Esophagus (tissue), 2 donors: ENCODE measurements around the gene SLC39A10. TPM values are rescaled to one million over a fixed set of nuclear protein-coding genes. Genes with fewer than 3 reads are reported as not detected.

Experiments
- H3K27ac ChIP-seq, 2 donors: one replicate each; pipeline ENCODE4 v1.5.1; 2013; ENCODE audit warnings: low read depth in 2 of 2, mild to moderate bottlenecking in 2 of 2, inconsistent platforms in 1 of 2, low read length in 1 of 2, moderate library complexity in 1 of 2
- H3K27me3 ChIP-seq, 2 donors: one replicate each; pipeline ENCODE4 v1.6.1; 2013; ENCODE audit warnings: low read length in 2 of 2, control low read depth in 1 of 2, mild to moderate bottlenecking in 1 of 2; ENCODE audit not compliant: insufficient read depth in 2 of 2, control insufficient read depth in 1 of 2
- H3K36me3 ChIP-seq, 2 donors: one replicate each; pipeline ENCODE4 v1.6.1; 2013; ENCODE audit warnings: low read length in 1 of 2; ENCODE audit not compliant: control insufficient read depth in 2 of 2, insufficient read depth in 2 of 2
- H3K4me1 ChIP-seq, 2 donors: one replicate each; pipeline ENCODE4 v1.6.1; 2013; ENCODE audit warnings: low read length in 1 of 2; ENCODE audit not compliant: control insufficient read depth in 2 of 2, insufficient read depth in 2 of 2
- H3K4me3 ChIP-seq, 2 donors: one replicate each; pipeline ENCODE4 v1.5.1; 2013; ENCODE audit warnings: low read length in 2 of 2, mild to moderate bottlenecking in 2 of 2, low read depth in 1 of 2, moderate library complexity in 1 of 2
- H3K9me3 ChIP-seq, 2 donors: one replicate each; pipeline ENCODE4 v1.6.1; 2013; ENCODE audit warnings: mild to moderate bottlenecking in 2 of 2, low read depth in 1 of 2, low read length in 1 of 2, moderate library complexity in 1 of 2; ENCODE audit not compliant: control insufficient read depth in 2 of 2, insufficient read depth in 1 of 2
- WGBS, 2 donors: extraction: QIAGEN DNeasy Blood & Tissue Kit; methylation state at CpG; one replicate each; pipeline ENCODE4 v1.1.7; 2013; 5-methylcytosine and 5-hydroxymethylcytosine counted together
- polyA plus RNA-seq, 2 donors: library from polyadenylated mRNA; stranded (reverse); fragments of 200-250 nt; gene quantifications; one replicate each; pipeline ENCODE4 v1.2.3, GENCODE V29; 2013
- donor health status: healthy with polysubstance abuse.
- donor health status: Bipolar disorder and iron deficiency.

Gene SLC39A10
- polyA plus RNA-seq, 2 donors, result 1.8 to 2.1 TPM

- Histone ChIP-seq H3K4me1 (no peaks in the 10 kb centered on the region), H3K9me3 (no peaks in the 10 kb centered on the region), H3K27ac (no peak overlapping the region), H3K4me3 (no peak overlapping the region), H3K36me3 (no peaks in the 10 kb centered on the region), H3K27me3 (no peaks in the 10 kb centered on the region)
- WGBS, 2 donors, result 81 to 85% methylated on average over 2 of the region's 2 CpGs
Observed at GRCh38 chr2:195709901-195710806, 53.1 kb downstream of the SLC39A10 start.

DNA sequence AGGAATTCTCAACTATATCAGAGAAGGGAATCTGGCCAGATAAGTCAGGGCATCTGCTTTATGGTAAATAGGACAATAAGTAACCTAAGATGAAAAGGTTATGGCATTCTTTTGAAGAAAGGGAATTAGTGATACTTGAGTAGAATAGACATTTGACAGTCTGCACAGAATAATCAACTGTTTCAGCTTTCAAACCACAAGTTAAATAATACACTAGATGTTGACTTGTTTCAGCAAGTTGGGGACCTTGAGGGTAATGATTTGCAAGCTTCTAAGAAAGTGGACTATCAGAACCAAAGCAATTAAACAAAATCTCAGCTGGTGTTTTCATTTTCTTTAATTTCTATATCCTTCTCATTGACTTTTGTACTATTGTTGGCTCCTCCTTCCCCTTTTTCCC, 54.5 kb downstream of the SLC39A10 start:
- H3K27ac ChIP-seq, result no peak overlapping the region

GRCh38 chr2:195716466-195716865, 59.4 kb downstream of the SLC39A10 start:
- peaks cover 0 to 3% of the 10 kb centered on the region in 2 donors for H3K4me1 ChIP-seq
- no peak overlapping the region for H3K27ac ChIP-seq
- no peak overlapping the region for H3K4me3 ChIP-seq
- 97% methylated on average over 4 of the region's 4 CpGs for WGBS, 2 donors
- no peaks in the 10 kb centered on the region for H3K9me3 ChIP-seq
- H3K27me3 ChIP-seq, result no peaks in the 10 kb centered on the region
- H3K36me3 ChIP-seq, result peaks cover 2 to 3% of the 10 kb centered on the region in 2 donors

More for the DNA sequence above, 54.5 kb downstream of the SLC39A10 start:
- no peaks in the 10 kb centered on the region for H3K27me3 ChIP-seq
- no peaks in the 10 kb centered on the region for H3K36me3 ChIP-seq
- no peak overlapping the region for H3K4me3 ChIP-seq
- H3K9me3 ChIP-seq, result no peaks in the 10 kb centered on the region
- H3K4me1 ChIP-seq, result no peaks in the 10 kb centered on the region

GRCh38 chr2:195721042-195721441, 64.0 kb downstream of the SLC39A10 start:
- 92 to 94% methylated on average over 2 of the region's 2 CpGs for WGBS, 2 donors
- Histone ChIP-seq H3K4me3 (no peak overlapping the region), H3K4me1 (peaks cover 0 to 3% of the 10 kb centered on the region in 2 donors), H3K27ac (no peak overlapping the region), H3K27me3 (no peaks in the 10 kb centered on the region), H3K36me3 (peaks cover 2 to 3% of the 10 kb centered on the region in 2 donors), H3K9me3 (no peaks in the 10 kb centered on the region)

- Histone ChIP-seq H3K4me1 (peaks cover 0 to 3% of the 10 kb centered on the region in 2 donors), H3K4me3 (no peak overlapping the region), H3K36me3 (no peaks in the 10 kb centered on the region), H3K27ac (no peak overlapping the region), H3K27me3 (no peaks in the 10 kb centered on the region), H3K9me3 (no peaks in the 10 kb centered on the region)
- 89 to 99% methylated on average over 1 of the region's 1 CpG for WGBS, 2 donors
Observed at GRCh38 chr2:195722075-195722474, 65.0 kb downstream of the SLC39A10 start.

- WGBS, 2 donors, result 97 to 99% methylated on average over 4 of the region's 4 CpGs
- H3K27me3 ChIP-seq, result no peaks in the 10 kb centered on the region
- no peak overlapping the region for H3K4me3 ChIP-seq
- H3K36me3 ChIP-seq, result no peaks in the 10 kb centered on the region
- no peak overlapping the region for H3K27ac ChIP-seq
- no peaks in the 10 kb centered on the region for H3K4me1 ChIP-seq
- H3K9me3 ChIP-seq, result no peaks in the 10 kb centered on the region
Observed at GRCh38 chr2:195727106-195727505, 70.1 kb downstream of the SLC39A10 start.

DNA sequence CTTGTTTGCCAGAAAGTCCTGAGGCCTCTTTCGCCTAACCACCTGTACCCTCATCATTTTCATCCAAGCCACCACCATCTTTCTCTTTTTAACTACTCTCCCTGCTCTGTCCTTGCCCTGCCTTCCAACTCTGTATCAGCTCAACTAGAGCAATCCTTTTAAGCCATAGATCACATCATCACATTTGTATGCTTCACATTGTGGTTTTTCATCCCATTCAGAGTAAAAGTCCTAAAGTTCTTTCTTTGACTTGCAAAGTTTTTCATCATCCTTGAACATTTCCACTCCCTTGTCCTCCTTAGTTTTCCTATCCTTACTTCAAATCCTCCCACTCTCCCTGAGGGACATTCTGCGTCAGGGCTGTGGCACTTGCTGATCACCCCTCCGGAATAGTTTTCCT, 73.9 kb downstream of the SLC39A10 start:
- H3K4me1 ChIP-seq, result no peaks in the 10 kb centered on the region
- WGBS, 2 donors, result 96 to 100% methylated on average over 3 of the region's 3 CpGs

DNA sequence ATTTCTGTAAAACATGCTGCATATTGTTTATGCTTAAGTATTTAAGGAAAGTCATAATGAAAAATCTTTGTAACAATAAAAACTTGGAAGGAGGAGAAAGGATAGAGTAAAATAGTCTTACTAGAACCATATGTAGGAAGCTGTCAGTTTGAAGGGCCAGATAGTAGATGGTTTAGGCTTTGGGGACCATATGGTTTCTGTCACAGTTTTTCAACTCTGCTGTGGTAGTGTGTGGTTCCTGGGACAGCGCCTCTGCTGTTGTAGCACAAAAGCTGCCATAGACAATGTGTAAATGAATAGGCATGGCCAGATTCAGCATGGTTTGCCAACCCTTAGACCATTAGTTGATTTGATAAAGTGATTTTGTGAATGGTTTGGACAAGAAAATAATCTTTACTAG, 75.5 kb downstream of the SLC39A10 start:
- no peaks in the 10 kb centered on the region for H3K9me3 ChIP-seq
- no peak overlapping the region for H3K4me3 ChIP-seq
- H3K27ac ChIP-seq, result no peak overlapping the region
- H3K27me3 ChIP-seq, result no peaks in the 10 kb centered on the region
- WGBS, 2 donors, result 92 to 95% methylated on average over 1 of the region's 1 CpG
- H3K4me1 ChIP-seq, result no peaks in the 10 kb centered on the region
- H3K36me3 ChIP-seq, result no peaks in the 10 kb centered on the region

More for the DNA sequence above, 73.9 kb downstream of the SLC39A10 start:
- H3K4me3 ChIP-seq, result no peak overlapping the region
- H3K36me3 ChIP-seq, result no peaks in the 10 kb centered on the region
- no peaks in the 10 kb centered on the region for H3K9me3 ChIP-seq
- H3K27me3 ChIP-seq, result no peaks in the 10 kb centered on the region
- no peak overlapping the region for H3K27ac ChIP-seq

- no peaks in the 10 kb centered on the region for H3K4me1 ChIP-seq
- no peaks in the 10 kb centered on the region for H3K9me3 ChIP-seq
- H3K27ac ChIP-seq, result no peak overlapping the region
- H3K4me3 ChIP-seq, result no peak overlapping the region
- no peaks in the 10 kb centered on the region for H3K27me3 ChIP-seq
- H3K36me3 ChIP-seq, result no peaks in the 10 kb centered on the region
Observed at GRCh38 chr2:195733831-195734230, 76.8 kb downstream of the SLC39A10 start.

DNA sequence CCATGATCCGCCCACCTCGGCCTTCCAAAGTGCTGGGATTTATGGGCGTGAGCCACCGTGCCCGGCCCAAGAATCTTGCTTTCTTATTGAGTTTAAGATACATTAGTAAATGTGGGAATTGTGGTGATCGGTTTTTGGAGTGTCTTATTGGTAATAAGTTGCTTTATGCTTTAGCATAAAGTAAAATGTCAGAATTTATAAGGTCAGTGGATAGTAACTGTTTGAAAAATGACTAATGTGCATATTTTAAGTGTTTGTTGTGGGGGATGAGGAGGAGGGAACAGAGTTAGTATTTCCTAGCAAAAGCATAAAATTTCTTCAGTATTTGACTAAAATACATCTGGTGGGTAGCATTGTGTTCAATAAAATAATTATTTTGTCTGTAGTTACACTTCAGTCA, 77.4 kb downstream of the SLC39A10 start:
- Histone ChIP-seq H3K4me3 (no peak overlapping the region), H3K27ac (no peak overlapping the region), H3K27me3 (no peaks in the 10 kb centered on the region), H3K36me3 (no peaks in the 10 kb centered on the region), H3K9me3 (no peaks in the 10 kb centered on the region), H3K4me1 (no peaks in the 10 kb centered on the region)
- 95 to 96% methylated on average over 6 of the region's 6 CpGs for WGBS, 2 donors
